Fibroblast of villous mesenchyme (primary cell): Measurements from ENCODE around the gene IQGAP2. TPM values are rescaled to one million over a fixed set of nuclear protein-coding genes. Genes with fewer than 3 reads are reported as not detected.

ENCODE experiments used
- DNase-seq: peaks from one replicate; pipeline ENCODE4 v3.0.0-alpha.2; 2010; ENCODE audit warnings: low read depth
- H3K4me3 ChIP-seq: 2 replicates; pipeline ENCODE4 v1.5.1; 2011; ENCODE audit warnings: low read depth, mild to moderate bottlenecking, low read length
- total RNA-seq: library from RNA; depleted of rRNA; stranded (reverse); fragments of >200 nt; gene quantifications from 2 replicates; pipeline ENCODE4 v1.2.3, GENCODE V29; 2012
- TF ChIP-seq, protein P1 (sequence below): IDR thresholded peaks from 2 replicates; pipeline ENCODE4 v1.5.1; 2012; ENCODE audit warnings: low read depth, mild to moderate bottlenecking, low read length; ENCODE audit not compliant: insufficient read depth

The IQGAP2 gene
- total RNA-seq, 1 donor: 2.6 TPM

GRCh38 chr5:76457674-76458485, 54.8 kb downstream of the IQGAP2 start:
- TF ChIP-seq, protein P1, sequence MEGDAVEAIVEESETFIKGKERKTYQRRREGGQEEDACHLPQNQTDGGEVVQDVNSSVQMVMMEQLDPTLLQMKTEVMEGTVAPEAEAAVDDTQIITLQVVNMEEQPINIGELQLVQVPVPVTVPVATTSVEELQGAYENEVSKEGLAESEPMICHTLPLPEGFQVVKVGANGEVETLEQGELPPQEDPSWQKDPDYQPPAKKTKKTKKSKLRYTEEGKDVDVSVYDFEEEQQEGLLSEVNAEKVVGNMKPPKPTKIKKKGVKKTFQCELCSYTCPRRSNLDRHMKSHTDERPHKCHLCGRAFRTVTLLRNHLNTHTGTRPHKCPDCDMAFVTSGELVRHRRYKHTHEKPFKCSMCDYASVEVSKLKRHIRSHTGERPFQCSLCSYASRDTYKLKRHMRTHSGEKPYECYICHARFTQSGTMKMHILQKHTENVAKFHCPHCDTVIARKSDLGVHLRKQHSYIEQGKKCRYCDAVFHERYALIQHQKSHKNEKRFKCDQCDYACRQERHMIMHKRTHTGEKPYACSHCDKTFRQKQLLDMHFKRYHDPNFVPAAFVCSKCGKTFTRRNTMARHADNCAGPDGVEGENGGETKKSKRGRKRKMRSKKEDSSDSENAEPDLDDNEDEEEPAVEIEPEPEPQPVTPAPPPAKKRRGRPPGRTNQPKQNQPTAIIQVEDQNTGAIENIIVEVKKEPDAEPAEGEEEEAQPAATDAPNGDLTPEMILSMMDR: no peak
- H3K4me3 ChIP-seq: no peak overlapping the region
- DNase-seq: peak; percentile 70

GRCh38 chr5:76458486-76458830, 55.4 kb downstream of the IQGAP2 start:
- no peak for DNase-seq
- H3K4me3 ChIP-seq: no peak overlapping the region
- TF ChIP-seq, protein P1: no peak

DNA sequence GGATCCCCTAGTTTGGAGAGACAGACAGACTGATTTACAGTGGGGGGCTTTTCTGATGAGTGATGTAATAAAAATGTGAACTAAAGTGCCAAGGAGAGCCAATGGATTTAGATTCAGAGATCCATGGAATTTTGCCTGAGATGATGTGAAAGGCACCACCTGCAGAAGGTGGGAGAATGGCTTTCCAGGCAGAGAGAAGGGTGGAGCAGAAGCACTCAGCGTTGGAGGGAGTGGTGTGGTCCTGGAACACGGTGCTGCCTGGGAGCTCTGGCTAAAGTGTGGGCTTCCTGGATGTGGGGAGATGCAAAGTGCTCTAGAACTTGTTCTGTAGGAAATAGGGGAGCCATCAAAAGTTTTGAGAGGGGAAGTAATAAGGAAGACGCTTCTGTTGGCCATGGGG, 57.0 kb downstream of the IQGAP2 start:
- TF ChIP-seq, protein P1: no peak
- no peak overlapping the region for H3K4me3 ChIP-seq
- DNase-seq: no peak

GRCh38 chr5:76462097-76462667, 59.1 kb downstream of the IQGAP2 start:
- DNase-seq: no peak
- no peak overlapping the region for H3K4me3 ChIP-seq
- TF ChIP-seq, protein P1: no peak

GRCh38 chr5:76467216-76467615, 64.1 kb downstream of the IQGAP2 start:
- H3K4me3 ChIP-seq: no peak overlapping the region
- TF ChIP-seq, protein P1: no peak
- no peak for DNase-seq

DNA sequence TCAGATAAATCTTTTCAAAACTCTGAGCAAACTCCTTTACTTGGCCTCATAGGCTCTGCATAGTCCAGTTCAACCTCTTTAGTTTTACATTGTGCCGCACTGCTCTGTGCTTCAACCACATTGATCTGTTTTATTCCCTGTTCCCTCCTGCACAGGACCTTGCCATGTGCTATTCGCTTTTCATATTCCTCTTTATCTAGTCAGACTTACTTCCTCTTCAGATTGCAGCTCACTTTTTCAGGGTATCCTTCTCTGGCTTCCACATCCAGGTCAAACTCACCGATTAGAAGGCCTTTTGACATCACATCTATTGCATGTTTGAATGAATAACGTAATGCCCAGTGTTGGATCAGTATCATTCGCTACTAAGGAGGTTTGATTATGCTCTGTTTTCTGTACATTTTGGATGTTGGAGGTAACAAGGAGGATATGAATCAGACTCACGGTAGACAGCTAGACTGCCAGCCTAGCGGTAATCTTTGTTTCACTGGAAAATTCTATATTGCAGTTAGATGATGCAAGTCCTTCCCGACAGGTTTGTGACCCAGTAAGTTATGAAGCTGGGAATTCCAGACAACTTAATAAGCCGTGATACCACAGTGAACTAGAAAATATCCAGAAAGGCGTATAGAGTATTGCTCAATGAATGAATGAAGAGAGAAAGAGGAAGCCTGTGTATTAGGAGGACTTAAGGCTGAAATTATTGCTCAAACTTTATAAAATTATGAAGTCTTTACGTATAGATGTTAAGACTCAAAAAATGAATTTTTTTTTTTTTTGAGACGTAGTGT, 65.7 kb downstream of the IQGAP2 start:
- peak; percentile 61 for DNase-seq

More for the DNA sequence above, 65.7 kb downstream of the IQGAP2 start:
- no peak overlapping the region for H3K4me3 ChIP-seq
- TF ChIP-seq, protein P1: no peak
